ENCODE data around the gene BRD4. TPM values are rescaled to one million over a fixed set of nuclear protein-coding genes. Genes with fewer than 3 reads are reported as not detected.
"Not testable (repeated sequence)": the region's sequence is repeated elsewhere in the genome, so short reads cannot be mapped to it uniquely, and the experiment has no call there.

Gene BRD4
- total RNA-seq, 1 donor from 2014 or later = 108 TPM

GRCh38 chr19:15371786-15372380 lies 39.5 kb upstream of the BRD4 start:
- H3K9me3 Mint-ChIP-seq = no peaks in the 10 kb centered on the region
- peak overlapping the region; percentile 22 for H3K27ac Mint-ChIP-seq
- intact Hi-C loops (cut with micrococcal nuclease) = no loop called here
- no peak overlapping the region for H3K4me3 Mint-ChIP-seq (ENCODE audit: low read depth)
- peaks cover 4% of the 10 kb centered on the region for H3K4me1 Mint-ChIP-seq (ENCODE audit: low read depth)
- DNase-seq (ENCODE audit: low spot score) = no peak
- peaks cover 54% of the 10 kb centered on the region for H3K36me3 Mint-ChIP-seq (ENCODE audit: low read depth)
- no peaks in the 10 kb centered on the region for H3K27me3 Mint-ChIP-seq (ENCODE audit: low read depth)

- Mint-ChIP-seq H3K9me3 (no peaks in the 10 kb centered on the region), H3K36me3 (ENCODE audit: low read depth) (peaks cover 54% of the 10 kb centered on the region), H3K27me3 (ENCODE audit: low read depth) (no peaks in the 10 kb centered on the region), H3K27ac (no peak overlapping the region), H3K4me3 (ENCODE audit: low read depth) (no peak overlapping the region), H3K4me1 (ENCODE audit: low read depth) (no peaks in the 10 kb centered on the region)
- intact Hi-C loops (cut with micrococcal nuclease) = no loop called here
- DNase-seq (ENCODE audit: low spot score) = no peak
Measured at GRCh38 chr19:15371119-15371518, 38.8 kb upstream of the BRD4 start.

GRCh38 chr19:15369594-15369891 lies 37.2 kb upstream of the BRD4 start:
- Mint-ChIP-seq H3K27me3 (ENCODE audit: low read depth) (no peaks in the 10 kb centered on the region), H3K9me3 (no peaks in the 10 kb centered on the region), H3K4me1 (ENCODE audit: low read depth) (no peaks in the 10 kb centered on the region), H3K27ac (no peak overlapping the region), H3K4me3 (ENCODE audit: low read depth) (no peak overlapping the region), H3K36me3 (ENCODE audit: low read depth) (peaks cover 66% of the 10 kb centered on the region)
- intact Hi-C loops (cut with micrococcal nuclease) = no loop called here
- DNase-seq (ENCODE audit: low spot score) = no peak

- H3K4me3 Mint-ChIP-seq (ENCODE audit: low read depth) = no peak overlapping the region
- no peak for DNase-seq (ENCODE audit: low spot score)
- peaks cover 69% of the 10 kb centered on the region for H3K36me3 Mint-ChIP-seq (ENCODE audit: low read depth)
- no peak overlapping the region for H3K27ac Mint-ChIP-seq
- intact Hi-C loops (cut with micrococcal nuclease) = no loop called here
- no peaks in the 10 kb centered on the region for H3K9me3 Mint-ChIP-seq
- H3K27me3 Mint-ChIP-seq (ENCODE audit: low read depth) = no peaks in the 10 kb centered on the region
- H3K4me1 Mint-ChIP-seq (ENCODE audit: low read depth) = no peaks in the 10 kb centered on the region
Measured at GRCh38 chr19:15368798-15369593, 36.7 kb upstream of the BRD4 start.

- no peak for DNase-seq (ENCODE audit: low spot score)
- H3K4me3 Mint-ChIP-seq (ENCODE audit: low read depth) = no peak overlapping the region
- no peaks in the 10 kb centered on the region for H3K4me1 Mint-ChIP-seq (ENCODE audit: low read depth)
- H3K36me3 Mint-ChIP-seq (ENCODE audit: low read depth) = peaks cover 69% of the 10 kb centered on the region
- no peak overlapping the region for H3K27ac Mint-ChIP-seq
- no peaks in the 10 kb centered on the region for H3K27me3 Mint-ChIP-seq (ENCODE audit: low read depth)
- no peaks in the 10 kb centered on the region for H3K9me3 Mint-ChIP-seq
- intact Hi-C loops (cut with micrococcal nuclease) = no loop called here
Measured at GRCh38 chr19:15368051-15368632, 35.8 kb upstream of the BRD4 start.

GRCh38 chr19:15367439-15367838 lies 35.1 kb upstream of the BRD4 start:
- H3K4me3 Mint-ChIP-seq (ENCODE audit: low read depth) = no peak overlapping the region
- DNase-seq (ENCODE audit: low spot score) = no peak
- peaks cover 67% of the 10 kb centered on the region for H3K36me3 Mint-ChIP-seq (ENCODE audit: low read depth)
- intact Hi-C loops (cut with micrococcal nuclease) = no loop called here
- H3K27ac Mint-ChIP-seq = no peak overlapping the region
- H3K4me1 Mint-ChIP-seq (ENCODE audit: low read depth) = no peaks in the 10 kb centered on the region
- H3K27me3 Mint-ChIP-seq (ENCODE audit: low read depth) = no peaks in the 10 kb centered on the region
- no peaks in the 10 kb centered on the region for H3K9me3 Mint-ChIP-seq

GRCh38 chr19:15365264-15365663 lies 32.9 kb upstream of the BRD4 start:
- intact Hi-C loops (cut with micrococcal nuclease) = no loop called here
- no peaks in the 10 kb centered on the region for H3K9me3 Mint-ChIP-seq
- H3K27ac Mint-ChIP-seq = no peak overlapping the region
- no peak overlapping the region for H3K4me3 Mint-ChIP-seq (ENCODE audit: low read depth)
- no peak for DNase-seq (ENCODE audit: low spot score)
- peaks cover 3% of the 10 kb centered on the region for H3K4me1 Mint-ChIP-seq (ENCODE audit: low read depth)
- H3K36me3 Mint-ChIP-seq (ENCODE audit: low read depth) = peaks cover 70% of the 10 kb centered on the region
- no peaks in the 10 kb centered on the region for H3K27me3 Mint-ChIP-seq (ENCODE audit: low read depth)

GRCh38 chr19:15363791-15364190 lies 31.5 kb upstream of the BRD4 start:
- H3K27me3 Mint-ChIP-seq (ENCODE audit: low read depth); H3K4me1 Mint-ChIP-seq (ENCODE audit: low read depth); DNase-seq (ENCODE audit: low spot score); H3K27ac Mint-ChIP-seq; intact Hi-C loops (cut with micrococcal nuclease); H3K4me3 Mint-ChIP-seq (ENCODE audit: low read depth); H3K9me3 Mint-ChIP-seq: not testable (repeated sequence)
- H3K36me3 Mint-ChIP-seq (ENCODE audit: low read depth) = peaks cover 72% of the 10 kb centered on the region

GRCh38 chr19:15363048-15363447 lies 30.7 kb upstream of the BRD4 start:
- intact Hi-C loops (cut with micrococcal nuclease); H3K9me3 Mint-ChIP-seq; H3K4me3 Mint-ChIP-seq (ENCODE audit: low read depth); H3K4me1 Mint-ChIP-seq (ENCODE audit: low read depth); H3K27me3 Mint-ChIP-seq (ENCODE audit: low read depth); DNase-seq (ENCODE audit: low spot score); H3K27ac Mint-ChIP-seq: not testable (repeated sequence)
- H3K36me3 Mint-ChIP-seq (ENCODE audit: low read depth) = peaks cover 72% of the 10 kb centered on the region

GRCh38 chr19:15360015-15360414 lies 27.7 kb upstream of the BRD4 start:
- H3K27ac Mint-ChIP-seq; H3K4me3 Mint-ChIP-seq (ENCODE audit: low read depth); H3K4me1 Mint-ChIP-seq (ENCODE audit: low read depth); H3K9me3 Mint-ChIP-seq; H3K27me3 Mint-ChIP-seq (ENCODE audit: low read depth); intact Hi-C loops (cut with micrococcal nuclease); DNase-seq (ENCODE audit: low spot score): not testable (repeated sequence)
- peaks cover 68% of the 10 kb centered on the region for H3K36me3 Mint-ChIP-seq (ENCODE audit: low read depth)

GRCh38 chr19:15358918-15359317 lies 26.6 kb upstream of the BRD4 start:
- Mint-ChIP-seq H3K27ac (no peak overlapping the region), H3K9me3 (no peaks in the 10 kb centered on the region), H3K4me3 (ENCODE audit: low read depth) (no peak overlapping the region), H3K4me1 (ENCODE audit: low read depth) (peaks cover 3% of the 10 kb centered on the region), H3K36me3 (ENCODE audit: low read depth) (peaks cover 70% of the 10 kb centered on the region), H3K27me3 (ENCODE audit: low read depth) (no peaks in the 10 kb centered on the region)
- no peak for DNase-seq (ENCODE audit: low spot score)
- intact Hi-C loops (cut with micrococcal nuclease) = no loop called here

- Mint-ChIP-seq H3K9me3 (no peaks in the 10 kb centered on the region), H3K36me3 (ENCODE audit: low read depth) (peaks cover 71% of the 10 kb centered on the region), H3K27ac (no peak overlapping the region)
Measured at GRCh38 chr19:15357906-15358305, 25.6 kb upstream of the BRD4 start.

GRCh38 chr19:15354566-15355296 lies 22.4 kb upstream of the BRD4 start:
- no peaks in the 10 kb centered on the region for H3K9me3 Mint-ChIP-seq
- H3K4me1 Mint-ChIP-seq (ENCODE audit: low read depth) = no peaks in the 10 kb centered on the region
- intact Hi-C loops (cut with micrococcal nuclease) = no loop called here
- H3K4me3 Mint-ChIP-seq (ENCODE audit: low read depth) = no peak overlapping the region
- H3K27ac Mint-ChIP-seq = no peak overlapping the region
- peaks cover 51% of the 10 kb centered on the region for H3K36me3 Mint-ChIP-seq (ENCODE audit: low read depth)
- no peak for DNase-seq (ENCODE audit: low spot score)
- H3K27me3 Mint-ChIP-seq (ENCODE audit: low read depth) = no peaks in the 10 kb centered on the region

More at GRCh38 chr19:15357906-15358305, 25.6 kb upstream of the BRD4 start:
- Mint-ChIP-seq H3K4me1 (ENCODE audit: low read depth) (peaks cover 3% of the 10 kb centered on the region), H3K4me3 (ENCODE audit: low read depth) (no peak overlapping the region), H3K27me3 (ENCODE audit: low read depth) (no peaks in the 10 kb centered on the region)
- no peak for DNase-seq (ENCODE audit: low spot score)
- intact Hi-C loops (cut with micrococcal nuclease) = no loop called here
